Measurements from ENCODE around the gene PDP2.

The PDP2 gene

DNA sequence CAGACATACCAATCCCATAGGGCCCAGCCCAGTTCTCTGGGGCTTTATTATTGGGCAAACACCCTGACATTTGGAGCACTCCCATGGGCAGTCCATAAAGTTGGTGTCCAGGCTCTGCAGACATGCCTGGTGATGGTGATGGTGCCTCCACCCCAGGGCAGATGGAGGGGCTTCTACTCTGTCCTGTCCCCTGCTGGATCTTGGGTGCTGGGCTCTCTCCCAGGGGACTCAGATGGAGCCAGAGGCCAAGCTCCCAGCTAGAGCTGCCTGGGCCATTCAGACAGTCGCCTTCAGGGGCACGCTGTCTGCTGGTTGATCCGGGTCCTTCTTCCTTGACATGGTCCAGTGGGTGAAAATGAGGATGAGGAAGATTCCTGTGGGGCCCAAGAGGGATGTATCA lies 27.8 kb downstream of the PDP2 start:
- no peak overlapping the region for H3K4me3 ChIP-seq (replicated peaks; ENCODE audit: insufficient read depth, low read length)
- H3K27me3 ChIP-seq (ENCODE audit: insufficient read depth, poor library complexity, severe bottlenecking): no peaks in the 10 kb centered on the region
- no peak for DNase-seq (ENCODE audit: low read depth in 1 of 2, low spot score in 1 of 2)
- TF ChIP-seq SPI1 (IDR thresholded peaks at IDR 0.05; ENCODE audit: borderline replicate concordance, low read depth): no peak
- TF ChIP-seq GABPA (IDR thresholded peaks at IDR 0.05; ENCODE audit: low read depth): no peak
- TF ChIP-seq POLR2AphosphoS5 (IDR thresholded peaks at IDR 0.05; ENCODE audit: low read depth): no peak
- TF ChIP-seq, protein P1, sequence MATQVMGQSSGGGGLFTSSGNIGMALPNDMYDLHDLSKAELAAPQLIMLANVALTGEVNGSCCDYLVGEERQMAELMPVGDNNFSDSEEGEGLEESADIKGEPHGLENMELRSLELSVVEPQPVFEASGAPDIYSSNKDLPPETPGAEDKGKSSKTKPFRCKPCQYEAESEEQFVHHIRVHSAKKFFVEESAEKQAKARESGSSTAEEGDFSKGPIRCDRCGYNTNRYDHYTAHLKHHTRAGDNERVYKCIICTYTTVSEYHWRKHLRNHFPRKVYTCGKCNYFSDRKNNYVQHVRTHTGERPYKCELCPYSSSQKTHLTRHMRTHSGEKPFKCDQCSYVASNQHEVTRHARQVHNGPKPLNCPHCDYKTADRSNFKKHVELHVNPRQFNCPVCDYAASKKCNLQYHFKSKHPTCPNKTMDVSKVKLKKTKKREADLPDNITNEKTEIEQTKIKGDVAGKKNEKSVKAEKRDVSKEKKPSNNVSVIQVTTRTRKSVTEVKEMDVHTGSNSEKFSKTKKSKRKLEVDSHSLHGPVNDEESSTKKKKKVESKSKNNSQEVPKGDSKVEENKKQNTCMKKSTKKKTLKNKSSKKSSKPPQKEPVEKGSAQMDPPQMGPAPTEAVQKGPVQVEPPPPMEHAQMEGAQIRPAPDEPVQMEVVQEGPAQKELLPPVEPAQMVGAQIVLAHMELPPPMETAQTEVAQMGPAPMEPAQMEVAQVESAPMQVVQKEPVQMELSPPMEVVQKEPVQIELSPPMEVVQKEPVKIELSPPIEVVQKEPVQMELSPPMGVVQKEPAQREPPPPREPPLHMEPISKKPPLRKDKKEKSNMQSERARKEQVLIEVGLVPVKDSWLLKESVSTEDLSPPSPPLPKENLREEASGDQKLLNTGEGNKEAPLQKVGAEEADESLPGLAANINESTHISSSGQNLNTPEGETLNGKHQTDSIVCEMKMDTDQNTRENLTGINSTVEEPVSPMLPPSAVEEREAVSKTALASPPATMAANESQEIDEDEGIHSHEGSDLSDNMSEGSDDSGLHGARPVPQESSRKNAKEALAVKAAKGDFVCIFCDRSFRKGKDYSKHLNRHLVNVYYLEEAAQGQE (IDR thresholded peaks at IDR 0.05; ENCODE audit: insufficient replicate concordance, low read depth): no peak
- TF ChIP-seq, protein P2, sequence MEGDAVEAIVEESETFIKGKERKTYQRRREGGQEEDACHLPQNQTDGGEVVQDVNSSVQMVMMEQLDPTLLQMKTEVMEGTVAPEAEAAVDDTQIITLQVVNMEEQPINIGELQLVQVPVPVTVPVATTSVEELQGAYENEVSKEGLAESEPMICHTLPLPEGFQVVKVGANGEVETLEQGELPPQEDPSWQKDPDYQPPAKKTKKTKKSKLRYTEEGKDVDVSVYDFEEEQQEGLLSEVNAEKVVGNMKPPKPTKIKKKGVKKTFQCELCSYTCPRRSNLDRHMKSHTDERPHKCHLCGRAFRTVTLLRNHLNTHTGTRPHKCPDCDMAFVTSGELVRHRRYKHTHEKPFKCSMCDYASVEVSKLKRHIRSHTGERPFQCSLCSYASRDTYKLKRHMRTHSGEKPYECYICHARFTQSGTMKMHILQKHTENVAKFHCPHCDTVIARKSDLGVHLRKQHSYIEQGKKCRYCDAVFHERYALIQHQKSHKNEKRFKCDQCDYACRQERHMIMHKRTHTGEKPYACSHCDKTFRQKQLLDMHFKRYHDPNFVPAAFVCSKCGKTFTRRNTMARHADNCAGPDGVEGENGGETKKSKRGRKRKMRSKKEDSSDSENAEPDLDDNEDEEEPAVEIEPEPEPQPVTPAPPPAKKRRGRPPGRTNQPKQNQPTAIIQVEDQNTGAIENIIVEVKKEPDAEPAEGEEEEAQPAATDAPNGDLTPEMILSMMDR (IDR thresholded peaks at IDR 0.05; ENCODE audit: insufficient read depth, low read length): no peak
- no peak overlapping the region for H3K27ac ChIP-seq (replicated peaks)

DNA sequence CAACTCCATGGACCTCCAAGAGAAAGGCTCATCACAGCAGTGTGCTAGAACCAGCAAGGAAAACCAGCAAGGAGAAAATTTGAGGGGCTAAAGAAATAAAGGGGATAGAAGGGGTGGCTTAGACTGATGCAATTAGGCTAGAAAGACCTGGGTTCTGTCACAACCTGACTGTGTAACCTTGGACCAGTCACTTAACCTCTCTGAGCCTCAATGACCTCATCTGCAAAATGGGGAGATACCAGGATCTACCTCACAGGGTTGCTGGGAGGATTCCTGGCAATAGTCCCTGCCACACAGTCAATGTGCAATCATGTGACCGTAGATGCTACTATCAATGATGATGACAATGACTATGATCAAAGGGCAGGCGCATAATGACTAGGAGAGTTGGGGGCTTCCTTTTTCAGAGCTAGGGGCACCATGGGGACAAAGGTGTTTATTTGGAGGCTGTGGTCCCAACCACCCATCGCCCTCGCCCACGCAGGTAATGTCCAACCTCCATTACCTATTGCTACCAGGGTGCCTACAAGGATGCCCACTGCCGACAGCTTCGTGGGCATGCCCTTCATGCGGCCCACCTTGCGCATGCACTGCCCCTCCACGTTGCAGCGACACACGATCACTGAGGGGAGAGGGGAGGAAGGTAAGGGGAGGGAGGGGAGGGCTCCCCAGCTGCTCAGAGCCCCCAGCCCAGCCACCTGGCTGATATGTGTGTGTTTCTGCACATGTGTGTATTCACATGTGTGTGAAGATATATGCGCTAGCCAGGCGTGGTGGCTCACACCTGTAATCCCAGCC lies 28.6 kb downstream of the PDP2 start:
- H3K27ac ChIP-seq (replicated peaks): no peak overlapping the region
- DNase-seq (ENCODE audit: low read depth in 1 of 2, low spot score in 1 of 2): no peak
- H3K4me3 ChIP-seq (replicated peaks; ENCODE audit: insufficient read depth, low read length): no peak overlapping the region
- no peaks in the 10 kb centered on the region for H3K27me3 ChIP-seq (ENCODE audit: insufficient read depth, poor library complexity, severe bottlenecking)
- TF ChIP-seq, protein P2 (IDR thresholded peaks at IDR 0.05; ENCODE audit: insufficient read depth, low read length): no peak
- no peak for TF ChIP-seq SPI1 (IDR thresholded peaks at IDR 0.05; ENCODE audit: borderline replicate concordance, low read depth)
- TF ChIP-seq, protein P1 (IDR thresholded peaks at IDR 0.05; ENCODE audit: insufficient replicate concordance, low read depth): no peak
- TF ChIP-seq GABPA (IDR thresholded peaks at IDR 0.05; ENCODE audit: low read depth): no peak
- no peak for TF ChIP-seq POLR2AphosphoS5 (IDR thresholded peaks at IDR 0.05; ENCODE audit: low read depth)

DNA sequence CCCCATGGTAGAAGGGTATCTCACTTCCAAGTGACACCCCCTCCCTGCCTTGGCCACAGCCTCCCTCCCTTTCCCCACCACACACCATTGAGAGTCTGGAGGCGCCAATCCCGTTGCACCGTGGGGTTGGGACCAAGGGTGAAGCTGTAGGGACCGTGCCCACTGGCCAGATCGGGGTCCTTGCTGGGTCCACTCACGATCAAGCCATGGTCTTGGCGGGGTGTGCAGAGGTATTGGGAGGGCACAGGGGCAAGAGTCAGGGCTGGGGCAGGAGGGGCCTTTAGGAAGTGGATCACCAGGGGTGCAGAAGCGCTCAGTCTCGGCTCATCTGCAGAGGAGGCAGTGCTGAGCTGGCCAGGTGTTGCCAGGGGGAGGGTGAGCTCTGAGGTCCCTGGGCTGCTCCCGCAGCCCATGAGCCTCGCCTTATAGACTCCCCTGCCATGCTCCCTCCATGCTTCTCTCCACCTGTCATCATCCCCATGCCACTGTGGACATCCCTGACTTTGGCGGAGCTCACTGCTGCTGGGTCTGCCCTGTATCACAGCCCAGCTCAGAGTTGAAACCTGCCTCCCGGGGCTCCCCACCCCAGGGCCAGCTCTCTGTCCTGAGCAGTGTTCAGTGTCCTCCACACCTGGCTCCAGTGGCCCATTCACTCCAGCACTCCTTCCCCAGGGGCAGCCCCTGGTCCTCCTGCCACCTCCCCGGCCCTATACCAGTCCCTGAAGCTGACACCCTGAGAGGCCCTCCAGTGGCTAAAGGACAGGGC lies 30.0 kb downstream of the PDP2 start:
- Histone ChIP-seq H3K27ac (replicated peaks) (no peak overlapping the region), H3K27me3 (ENCODE audit: insufficient read depth, poor library complexity, severe bottlenecking) (no peaks in the 10 kb centered on the region), H3K4me3 (replicated peaks; ENCODE audit: insufficient read depth, low read length) (no peak overlapping the region)
- DNase-seq (ENCODE audit: low read depth in 1 of 2, low spot score in 1 of 2): no peak
- no peak for TF ChIP-seq SPI1 (IDR thresholded peaks at IDR 0.05; ENCODE audit: borderline replicate concordance, low read depth)
- TF ChIP-seq, protein P2 (IDR thresholded peaks at IDR 0.05; ENCODE audit: insufficient read depth, low read length): no peak
- no peak for TF ChIP-seq GABPA (IDR thresholded peaks at IDR 0.05; ENCODE audit: low read depth)
- TF ChIP-seq, protein P1 (IDR thresholded peaks at IDR 0.05; ENCODE audit: insufficient replicate concordance, low read depth): no peak
- no peak for TF ChIP-seq POLR2AphosphoS5 (IDR thresholded peaks at IDR 0.05; ENCODE audit: low read depth)

All from HL-60 (cell line).